ENCODE measurements around the gene INVS.
"Not testable (repeated sequence)": the region's sequence is repeated elsewhere in the genome, so short reads cannot be mapped to it uniquely, and the experiment has no call there.

GRCh38 chr9:100062683-100063082 is 36.4 kb upstream of the INVS start:
- TF ChIP-seq ZFP30 (CRISPR knock-in tag; IDR thresholded peaks at IDR 0.05); TSHZ2 (CRISPR knock-in tag; IDR thresholded peaks at IDR 0.05); ISL1 (CRISPR knock-in tag; IDR thresholded peaks at IDR 0.05); PATZ1 (CRISPR knock-in tag; IDR thresholded peaks at IDR 0.05; ENCODE audit: borderline replicate concordance); CSRNP3 (CRISPR knock-in tag; IDR thresholded peaks at IDR 0.05); CREB5 (CRISPR knock-in tag; IDR thresholded peaks at IDR 0.05; ENCODE audit: low read depth); TOX (CRISPR knock-in tag; IDR thresholded peaks at IDR 0.05; ENCODE audit: borderline replicate concordance); ZNF70 (CRISPR knock-in tag; IDR thresholded peaks at IDR 0.05); ARNTL (CRISPR knock-in tag; IDR thresholded peaks at IDR 0.05; ENCODE audit: borderline replicate concordance, low read depth); ESRRG (CRISPR knock-in tag; IDR thresholded peaks at IDR 0.05): not testable (repeated sequence)

All from SK-N-SH treated with all-trans-retinoic acid at 6 μM for 48 hours (cell line).